Activated effector memory CD4-positive, alpha-beta T cell treated with Interleukin-2 at 50 U/mL for 16 hours (primary cell): ENCODE results near the gene LBH.
A peak's percentile ranks its signal among the peaks of the same experiment; 100 is the strongest.

Experiments
- DNase-seq: peaks from one replicate; pipeline ENCODE4 v3.0.0-alpha.2; 2020

Gene LBH

GRCh38 chr2:30235859-30236535 is 4.7 kb downstream of the LBH start:
- DNase-seq, result no peak

- DNase-seq, result no peak
These were observed 5.4 kb downstream of the LBH start for GRCh38 chr2:30236591-30237238.

DNA sequence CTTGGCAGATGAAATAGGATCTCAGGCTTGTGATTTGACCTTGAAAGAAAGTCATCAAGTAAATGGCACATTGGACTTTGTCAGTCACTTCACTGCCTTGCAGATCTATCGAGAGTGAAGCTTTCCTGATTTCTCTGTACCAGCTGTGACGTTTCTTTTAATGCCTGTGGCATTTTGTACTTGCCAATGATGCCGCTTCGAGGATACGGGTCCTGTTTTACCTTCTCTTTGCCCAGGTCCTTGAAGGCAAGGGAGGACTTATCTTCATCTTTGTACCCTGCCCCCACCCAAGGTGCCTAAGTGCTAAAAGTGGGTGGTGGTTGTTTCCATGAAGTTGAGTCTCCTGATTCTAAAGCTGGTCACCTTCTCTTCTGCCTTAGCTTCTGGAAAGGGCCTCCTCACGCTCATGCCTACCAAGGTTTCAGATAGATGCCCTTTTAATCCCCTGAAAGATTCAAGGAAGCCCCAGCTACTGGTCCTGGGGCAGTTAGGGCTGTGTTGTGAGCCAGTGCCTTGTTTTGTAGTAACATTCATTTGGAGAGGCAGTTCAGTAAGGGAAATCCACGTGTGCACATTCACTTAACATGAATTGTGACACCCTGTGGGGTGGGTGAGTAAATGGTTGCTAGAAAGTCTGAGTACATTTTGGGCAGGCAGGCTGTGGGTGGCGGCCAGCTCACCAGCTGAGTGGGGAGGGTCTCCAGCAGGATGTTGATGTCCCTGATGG is 6.1 kb downstream of the LBH start:
- DNase-seq, result no peak

- DNase-seq, result no peak
These were observed 6.8 kb downstream of the LBH start for GRCh38 chr2:30237966-30238800.

GRCh38 chr2:30239308-30239985 is 8.1 kb downstream of the LBH start:
- peak; percentile 56 for DNase-seq

DNA sequence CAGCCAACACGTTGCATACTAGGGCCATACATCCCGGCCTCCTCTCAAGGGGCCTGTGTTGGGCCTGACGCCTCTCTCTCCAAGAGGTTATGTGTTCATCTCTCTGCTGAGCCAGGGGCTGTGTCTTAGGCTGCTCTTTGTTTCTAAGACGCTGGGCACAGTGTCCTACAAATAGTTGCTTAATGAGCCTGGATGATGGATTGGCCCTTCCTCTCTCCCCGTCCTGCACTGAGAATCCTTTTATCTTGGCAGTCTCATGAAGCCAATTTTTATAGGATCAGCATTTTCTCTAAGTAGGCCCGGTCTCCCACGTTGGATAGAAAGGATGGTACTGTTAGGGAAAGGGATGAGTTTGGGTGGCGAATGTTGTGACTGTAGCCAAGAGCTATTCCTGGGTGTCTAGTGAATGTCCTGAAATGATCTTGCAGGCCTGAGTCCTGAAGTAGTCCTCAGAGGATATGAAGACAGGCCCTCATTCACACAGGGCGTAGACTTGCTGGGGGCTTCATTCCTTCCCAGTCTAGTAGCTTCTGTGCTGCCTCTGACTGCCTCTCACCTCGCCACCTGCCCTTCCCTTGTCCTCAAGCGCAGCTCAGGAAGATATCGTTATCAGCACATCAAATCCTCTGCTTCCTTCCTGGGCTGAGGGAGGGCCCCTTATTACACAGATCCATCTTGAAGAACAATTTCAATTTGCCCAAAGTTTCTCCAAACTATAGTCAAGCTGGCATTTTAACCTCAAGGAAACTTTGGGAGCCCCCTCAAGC is 8.8 kb downstream of the LBH start:
- no peak for DNase-seq

DNA sequence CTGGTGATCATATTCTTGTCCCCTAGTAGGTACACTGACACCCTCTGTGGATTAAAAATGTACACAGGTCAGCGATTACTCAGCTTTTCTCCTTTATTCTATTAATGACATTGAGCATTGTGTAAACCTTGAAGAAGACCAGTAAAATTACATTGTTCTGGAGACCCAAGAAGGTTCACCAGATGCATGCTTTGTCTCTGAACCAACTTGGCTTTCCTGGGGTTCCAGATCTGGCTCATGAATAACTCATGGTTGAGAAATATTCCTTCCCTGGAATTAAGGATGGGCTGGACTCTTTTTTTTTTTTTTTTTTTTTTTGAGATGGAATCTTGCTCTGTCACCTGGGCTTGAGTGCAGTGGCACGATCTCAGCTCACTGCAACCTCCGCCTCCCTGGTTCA is 11.9 kb downstream of the LBH start:
- DNase-seq, result no peak

DNA sequence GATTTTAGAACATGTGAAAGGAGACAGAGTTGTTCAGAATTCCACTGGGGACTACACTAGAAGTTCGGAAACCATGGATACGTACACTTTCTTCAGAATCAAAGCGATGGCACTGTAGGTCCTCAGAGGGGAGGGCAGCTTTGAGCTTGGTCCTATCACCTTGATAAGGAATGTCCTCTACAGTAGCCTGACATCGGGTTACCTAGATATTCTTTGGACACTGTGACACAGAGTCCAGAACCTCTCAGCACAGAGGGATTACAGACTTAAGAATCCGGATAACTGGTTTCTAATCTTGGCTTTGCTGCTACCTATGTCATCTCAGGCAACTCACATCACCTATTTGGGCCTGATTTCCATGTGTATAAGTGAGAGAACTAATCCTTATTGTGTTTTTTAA is 14.0 kb downstream of the LBH start:
- no peak for DNase-seq

DNA sequence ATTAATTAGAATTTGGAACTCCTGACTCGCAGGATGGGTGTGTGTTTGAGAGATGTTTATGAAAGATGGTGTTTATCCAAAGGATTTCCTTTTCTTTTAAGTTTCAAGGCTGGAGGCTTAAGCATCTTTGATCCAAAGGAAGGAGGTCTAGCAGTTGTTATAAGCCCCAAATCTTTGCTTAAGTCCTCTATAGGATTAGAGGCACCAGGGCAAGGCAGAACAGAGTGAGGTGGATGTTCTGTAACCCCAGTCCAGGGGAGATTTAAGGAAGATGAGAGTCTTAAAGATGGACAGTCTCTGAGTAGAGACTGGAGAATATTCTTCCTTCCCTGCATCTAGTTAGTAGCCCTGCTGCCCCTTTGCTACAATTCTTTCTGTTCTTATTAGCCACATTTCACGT is 17.5 kb downstream of the LBH start:
- DNase-seq, result no peak

DNA sequence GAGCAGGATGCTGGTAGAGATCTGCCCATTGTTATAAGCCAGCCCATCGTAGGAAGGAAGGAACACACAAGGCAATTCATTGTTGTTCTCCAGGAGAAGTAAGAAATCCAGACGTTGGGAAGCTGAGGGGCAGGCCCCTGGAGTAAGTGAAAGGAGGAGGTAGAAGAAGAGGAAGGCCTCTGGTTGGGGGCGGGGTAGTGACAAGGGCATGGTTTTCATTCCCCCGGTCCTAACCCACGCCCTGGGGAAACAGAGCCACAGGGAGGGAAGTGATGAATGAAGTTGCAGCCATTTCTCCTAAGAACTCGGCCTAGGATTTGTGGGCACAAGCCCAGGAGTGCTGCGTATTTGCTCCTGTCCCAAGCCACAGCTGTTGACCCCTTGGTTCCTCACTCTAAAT is 18.0 kb downstream of the LBH start:
- no peak for DNase-seq

DNA sequence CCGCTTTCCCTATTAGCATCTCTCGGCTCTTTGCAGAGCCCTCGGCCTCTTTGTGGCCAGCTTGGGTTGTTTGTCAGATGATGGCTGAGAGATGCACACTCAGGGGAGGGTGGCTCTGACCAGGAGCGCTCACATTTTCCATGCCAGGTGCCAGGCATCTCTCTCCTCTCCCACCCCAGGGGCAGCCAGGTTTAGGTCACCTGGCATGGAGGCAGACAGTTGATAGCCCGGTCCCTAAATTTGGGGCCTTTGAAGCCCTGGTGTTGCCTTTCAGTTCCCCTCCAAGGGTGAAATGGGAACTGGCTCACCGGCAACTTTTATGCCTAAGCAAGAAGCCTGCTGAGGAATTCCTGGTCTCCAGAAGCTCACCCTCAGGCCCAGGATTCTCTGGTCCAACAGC is 19.1 kb downstream of the LBH start:
- no peak for DNase-seq

DNA sequence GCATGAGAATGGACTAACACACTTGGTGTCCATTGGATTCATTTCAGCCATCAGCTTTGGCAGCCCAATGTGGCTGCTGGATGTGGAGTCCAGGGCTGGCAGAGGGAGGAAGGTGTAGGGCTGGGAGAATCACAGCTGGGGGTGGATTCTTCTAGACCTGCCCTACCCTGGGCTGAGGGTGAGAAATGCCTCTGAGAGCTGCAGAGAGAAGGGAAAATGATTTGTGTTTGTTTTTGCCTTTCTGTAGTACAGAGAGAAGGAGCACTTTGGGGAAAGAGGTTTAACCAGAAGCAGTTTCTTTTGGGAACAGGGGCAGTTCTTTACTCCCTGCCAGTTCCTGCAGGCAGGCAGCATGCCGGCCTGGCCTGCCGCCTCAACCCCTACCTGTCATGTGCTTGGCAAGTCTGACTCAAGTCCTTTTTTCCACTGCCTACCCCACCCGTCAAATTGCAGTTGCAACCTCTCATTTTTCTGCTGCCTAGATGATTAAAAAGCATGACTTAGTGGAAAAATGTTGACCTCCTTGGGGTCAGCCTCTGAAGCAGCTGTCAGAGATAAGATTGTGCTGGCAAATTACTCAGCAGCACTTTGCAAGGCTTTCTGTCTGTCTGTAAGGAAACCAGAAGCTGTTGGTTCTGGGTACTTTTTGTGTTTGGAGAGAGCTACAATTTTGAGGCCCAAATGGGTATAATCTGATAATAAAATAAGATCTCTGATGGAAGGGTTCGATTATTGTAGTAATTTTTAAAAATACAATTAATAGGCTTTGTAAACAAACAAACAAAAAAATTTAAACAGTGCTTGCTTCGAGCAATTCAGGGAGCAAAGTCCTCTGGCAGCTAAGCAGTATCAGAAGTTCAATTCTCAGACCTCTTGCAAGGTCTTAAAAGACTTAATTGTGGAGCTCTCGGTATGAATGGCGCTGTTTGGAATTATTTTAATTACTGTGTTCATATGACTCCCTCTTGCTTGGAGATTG is 21.7 kb downstream of the LBH start:
- no peak for DNase-seq

GRCh38 chr2:30253873-30254684 is 22.7 kb downstream of the LBH start:
- DNase-seq, result no peak

GRCh38 chr2:30254685-30255001 is 23.3 kb downstream of the LBH start:
- no peak for DNase-seq

- no peak for DNase-seq
These were observed 23.7 kb downstream of the LBH start for GRCh38 chr2:30255026-30255425.

- no peak for DNase-seq
These were observed 24.4 kb downstream of the LBH start for GRCh38 chr2:30255466-30256408.

GRCh38 chr2:30257266-30258214 is 26.2 kb downstream of the LBH start:
- no peak for DNase-seq

- DNase-seq, result no peak
These were observed 27.7 kb downstream of the LBH start for GRCh38 chr2:30259071-30259470.
